Upper lobe of left lung (tissue), 4 donors: Measurements from ENCODE around the gene EDN2.

ENCODE experiments used
- CTCF ChIP-seq, 6 experiments: fragments of 450-650 bp in 4 of 6; fragments of 200-600 bp in 2 of 6; sonication (generic) in 2 of 6; IDR thresholded peaks; one replicate each; pipeline ENCODE4 v1.5.1; 2016 to 2019; ENCODE audit warnings: antibody characterized with exemption in 6 of 6
- EP300 ChIP-seq, 4 donors: sonication (generic); formaldehyde crosslinking; IDR thresholded peaks; one replicate each; pipeline ENCODE4 v1.5.1; 2017; ENCODE audit warnings: antibody characterized with exemption in 4 of 4, control low read depth in 2 of 4
- POLR2A ChIP-seq, 4 donors: fragments of 450-650 bp; IDR thresholded peaks; one replicate each; pipeline ENCODE4 v1.5.1; 2016 to 2017; ENCODE audit warnings: antibody characterized with exemption in 4 of 4, mild to moderate bottlenecking in 2 of 4
- POLR2AphosphoS5 ChIP-seq, 2 donors: sonication (generic); formaldehyde crosslinking; IDR thresholded peaks; one replicate each; pipeline ENCODE4 v1.5.1; 2017; ENCODE audit warnings: antibody characterized with exemption in 2 of 2

- TF ChIP-seq CTCF (IDR thresholded peaks at IDR 0.05) (no peak), POLR2AphosphoS5 (IDR thresholded peaks at IDR 0.05) (no peak), POLR2A (IDR thresholded peaks at IDR 0.05) (no peak), EP300 (IDR thresholded peaks at IDR 0.05) (no peak)
Observed at GRCh38 chr1:41475859-41476567, 8.5 kb downstream of the EDN2 start.
